A549 (cell line): ENCODE results near the gene MYLK. TPM values are rescaled to one million over a fixed set of nuclear protein-coding genes. Genes with fewer than 3 reads are reported as not detected.
"Not testable (repeated sequence)": the region's sequence is repeated elsewhere in the genome, so short reads cannot be mapped to it uniquely, and the experiment has no call there.

Experiments
- ATAC-seq, 2 experiments: fragments of 200-7000 bp in 1 of 2; fragments of >200 bp in 1 of 2; cut with Nextera tagmentation in 1 of 2; cut with Tn5 transposase in 1 of 2; 3 replicates each; pipeline versions ENCODE4 v1.8.0 to v1.9.1; 2018 to 2020; ENCODE audit warnings: mild to moderate bottlenecking in 1 of 2, moderate library complexity in 1 of 2
- CTCF ChIA-PET: fragments of 300-600 bp; sonication (Branson Sonifier 250); formaldehyde crosslinking; extraction: SDS; loops from one replicate; lab custom pipeline; 2021; ENCODE audit warnings: antibody characterized with exemption, inconsistent platforms; lab: Yijun Ruan, JAX
- POLR2A ChIA-PET: fragments of 350-600 bp; formaldehyde crosslinking; extraction: SDS; loops from one replicate; lab custom pipeline; 2021; ENCODE audit warnings: antibody characterized with exemption, inconsistent platforms; lab: Yijun Ruan, JAX
- DNase-seq, 2 experiments: peaks; one replicate each; pipeline versions ENCODE4 v3.0.0 to v3.0.0-alpha.2; 2011 to 2016; ENCODE audit warnings: low read depth in 1 of 2, low spot score in 1 of 2
- FAIRE-seq: peaks from 2 replicates; lab custom pipeline; 2011; peaks lifted over from hg19 to GRCh38; lab: Jason Lieb, UNC
- H3K27ac ChIP-seq, 2 experiments: fragments of >200 bp; sonication (Bioruptor Twin); formaldehyde crosslinking; 3 replicates each; pipeline ENCODE4 v1.5.1; 2016 to 2017
- H3K4me1 ChIP-seq: fragments of >200 bp; sonication (Bioruptor Twin); formaldehyde crosslinking; 3 replicates; pipeline ENCODE4 v1.6.1; 2016
- H3K4me2 ChIP-seq: fragments of >200 bp; sonication (Bioruptor Twin); formaldehyde crosslinking; 3 replicates; pipeline ENCODE4 v1.6.1; 2016
- H3K4me3 ChIP-seq: fragments of >200 bp; sonication (Bioruptor Twin); formaldehyde crosslinking; 3 replicates; pipeline ENCODE4 v1.5.1; 2016
- H3K9me3 ChIP-seq: fragments of >200 bp; sonication (Bioruptor Twin); formaldehyde crosslinking; 3 replicates; pipeline ENCODE4 v1.6.1; 2016
- HES2 ChIP-seq: fragments of >200 bp; sonication (Bioruptor Twin); formaldehyde crosslinking; IDR thresholded peaks from 2 replicates; pipeline ENCODE4 v1.6.1; 2016
- HEYL ChIP-seq: fragments of 250-450 bp; sonication (Bioruptor Pico); IDR thresholded peaks from 2 replicates; pipeline ENCODE4 v1.8.0; 2021; ENCODE audit warnings: mild to moderate bottlenecking, moderate library complexity
- HMGXB4 ChIP-seq: fragments of 250-450 bp; sonication (Bioruptor Pico); IDR thresholded peaks from 2 replicates; pipeline ENCODE4 v1.5.0; 2021; ENCODE audit warnings: mild to moderate bottlenecking, moderate library complexity, borderline replicate concordance
- HOXB13 ChIP-seq: fragments of 250-450 bp; sonication (Bioruptor Pico); IDR thresholded peaks from 2 replicates; pipeline ENCODE4 v1.5.0; 2020; ENCODE audit warnings: low read depth, mild to moderate bottlenecking, moderate library complexity
- HOXB5 ChIP-seq: fragments of 250-450 bp; sonication (Bioruptor Pico); IDR thresholded peaks from 2 replicates; pipeline ENCODE4 v1.5.0; 2020; ENCODE audit warnings: mild to moderate bottlenecking, moderate library complexity
- JUN ChIP-seq, 2 experiments: fragments of >200 bp; sonication (Bioruptor Twin); formaldehyde crosslinking; IDR thresholded peaks; 2 replicates in 1 of 2; 3 replicates in 1 of 2; pipeline ENCODE4 v1.6.1; 2016 to 2017
- KDM5A ChIP-seq: fragments of 200-600 bp; sonication (generic); IDR thresholded peaks from 2 replicates; pipeline ENCODE4 v1.6.1; 2016; ENCODE audit warnings: antibody characterized with exemption, mild to moderate bottlenecking
- MAFK ChIP-seq: fragments of 450-650 bp; IDR thresholded peaks from 2 replicates; pipeline ENCODE4 v1.6.1; 2014; ENCODE audit not compliant: partially characterized antibody
- MAX ChIP-seq: IDR thresholded peaks from 2 replicates; pipeline ENCODE4 v1.6.1; 2012
- POLR2AphosphoS2 ChIP-seq: conservative IDR thresholded peaks from 2 replicates; pipeline ENCODE4 v1.6.1; 2012; ENCODE audit warnings: low read length, improper control_type of control experiment, inconsistent platforms
- RAD21 ChIP-seq, 2 experiments: fragments of >200 bp in 1 of 2; sonication (Bioruptor Twin) in 1 of 2; formaldehyde crosslinking in 1 of 2; IDR thresholded peaks in 1 of 2; conservative IDR thresholded peaks in 1 of 2; 2 replicates in 1 of 2; 3 replicates in 1 of 2; pipeline ENCODE4 v1.6.1; 2012 to 2018; ENCODE audit warnings: inconsistent platforms in 1 of 2
- RARB ChIP-seq: fragments of 250-450 bp; sonication (Bioruptor Pico); IDR thresholded peaks from 2 replicates; pipeline ENCODE4 v1.8.0; 2021; ENCODE audit warnings: mild to moderate bottlenecking, moderate library complexity
- RCOR1 ChIP-seq: fragments of 150-350 bp; IDR thresholded peaks from 2 replicates; pipeline ENCODE4 v1.6.1; 2014; ENCODE audit warnings: antibody characterized with exemption, low read length, low read depth
- TFCP2L1 ChIP-seq: fragments of 250-450 bp; sonication (Bioruptor Pico); IDR thresholded peaks from 2 replicates; pipeline ENCODE4 v1.5.0; 2021; ENCODE audit warnings: mild to moderate bottlenecking
- USF2 ChIP-seq: fragments of 450-650 bp; IDR thresholded peaks from 2 replicates; pipeline ENCODE4 v1.6.1; 2014; ENCODE audit warnings: antibody characterized with exemption
- WGBS: methylation state at CpG from one replicate; pipeline ENCODE4 v1.1.6; 2017; ENCODE audit errors: missing lambda C conversion rate; 5-methylcytosine and 5-hydroxymethylcytosine counted together
- polyA plus RNA-seq, 4 experiments: library from polyadenylated mRNA; depleted of rRNA in 3 of 4; stranded (reverse); fragments of >200 nt; fragmentation: RNase III in 1 of 4; extraction: RNeasy Plus Mini Kit Qiagen cat#74134 plus additional on column Dnase treatment in 1 of 4; gene quantifications; 2 replicates in 3 of 4; 3 replicates in 1 of 4; pipeline ENCODE4 v1.2.3, GENCODE V29; 2011 to 2017
- TF ChIP-seq, protein P1 (sequence below): fragments of >200 bp; sonication (Bioruptor Twin); formaldehyde crosslinking; IDR thresholded peaks from 3 replicates; pipeline ENCODE4 v1.5.1; 2016

Gene MYLK
- polyA plus RNA-seq, 2 of the 4 experiments (the other 2 are of a cell fraction) = 16.9 to 17.4 TPM

GRCh38 chr3:123722456-123722855 lies 161.7 kb downstream of the MYLK start:
- POLR2A ChIA-PET = no interaction called here

DNA sequence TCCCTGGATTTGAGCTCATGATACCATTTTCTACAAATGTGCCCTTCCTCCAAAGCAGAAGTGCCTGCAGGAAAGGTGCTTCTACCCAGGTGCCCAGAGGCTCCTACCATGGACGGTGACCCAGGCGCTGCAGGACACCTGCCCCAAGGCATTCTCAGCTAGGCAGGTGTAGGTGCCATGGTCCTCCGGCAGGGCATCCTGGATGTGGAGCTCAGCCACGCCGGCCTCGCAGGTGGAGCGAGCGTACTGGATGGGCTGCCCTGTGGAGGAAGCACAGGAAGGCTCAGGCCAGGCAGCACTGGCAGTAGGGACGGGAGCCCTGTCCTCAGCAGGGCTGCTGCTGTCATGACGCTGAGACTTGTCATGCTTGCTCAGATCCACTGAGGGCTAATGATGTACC lies 162.1 kb downstream of the MYLK start:
- ChIA-PET POLR2A (no interaction called here), CTCF (interaction anchor here (0.7 to 9.7 kb wide), 11 partner anchors 18 to 161 kb away, joined by 3 to 100 read pairs (median 7); partner anchors contain the start of gene MYLK)
- TF ChIP-seq MAX (no peak), HMGXB4 (CRISPR knock-in tag) (no peak), POLR2AphosphoS2 (no peak), HES2 (no peak), RCOR1 (no peak), RARB (CRISPR knock-in tag) (no peak), JUN (IDR thresholded peaks at IDR 0.05) (no peak), TFCP2L1 (CRISPR knock-in tag) (no peak)
- H3K4me2 ChIP-seq = no peak overlapping the region
- DNase-seq (no peak), ATAC-seq (no peak), FAIRE-seq (no peak)
- H3K9me3 ChIP-seq = no peaks in the 10 kb centered on the region
- H3K27ac ChIP-seq = no peak overlapping the region
- H3K4me1 ChIP-seq = peaks cover 13% of the 10 kb centered on the region
- WGBS = 97% methylated on average over 9 of the region's 10 CpGs
- no peak overlapping the region for H3K4me3 ChIP-seq

More at GRCh38 chr3:123722456-123722855, 161.7 kb downstream of the MYLK start:
- DNase-seq (no peak), ATAC-seq (no peak), FAIRE-seq (no peak)
- H3K4me1 ChIP-seq = peaks cover 13% of the 10 kb centered on the region
- no peak overlapping the region for H3K27ac ChIP-seq
- H3K4me2 ChIP-seq = no peak overlapping the region
- TF ChIP-seq MAX (no peak), RAD21 (conservative IDR thresholded peaks at IDR 0.05 in 1 of 2, IDR thresholded peaks at IDR 0.05 in 1 of 2) (no peak), USF2 (no peak), POLR2AphosphoS2 (no peak), HOXB13 (CRISPR knock-in tag) (no peak), HOXB5 (CRISPR knock-in tag) (no peak), KDM5A (no peak), MAFK (no peak), HEYL (no peak)
- TF ChIP-seq, protein P1, sequence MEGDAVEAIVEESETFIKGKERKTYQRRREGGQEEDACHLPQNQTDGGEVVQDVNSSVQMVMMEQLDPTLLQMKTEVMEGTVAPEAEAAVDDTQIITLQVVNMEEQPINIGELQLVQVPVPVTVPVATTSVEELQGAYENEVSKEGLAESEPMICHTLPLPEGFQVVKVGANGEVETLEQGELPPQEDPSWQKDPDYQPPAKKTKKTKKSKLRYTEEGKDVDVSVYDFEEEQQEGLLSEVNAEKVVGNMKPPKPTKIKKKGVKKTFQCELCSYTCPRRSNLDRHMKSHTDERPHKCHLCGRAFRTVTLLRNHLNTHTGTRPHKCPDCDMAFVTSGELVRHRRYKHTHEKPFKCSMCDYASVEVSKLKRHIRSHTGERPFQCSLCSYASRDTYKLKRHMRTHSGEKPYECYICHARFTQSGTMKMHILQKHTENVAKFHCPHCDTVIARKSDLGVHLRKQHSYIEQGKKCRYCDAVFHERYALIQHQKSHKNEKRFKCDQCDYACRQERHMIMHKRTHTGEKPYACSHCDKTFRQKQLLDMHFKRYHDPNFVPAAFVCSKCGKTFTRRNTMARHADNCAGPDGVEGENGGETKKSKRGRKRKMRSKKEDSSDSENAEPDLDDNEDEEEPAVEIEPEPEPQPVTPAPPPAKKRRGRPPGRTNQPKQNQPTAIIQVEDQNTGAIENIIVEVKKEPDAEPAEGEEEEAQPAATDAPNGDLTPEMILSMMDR = no peak
- H3K9me3 ChIP-seq = no peaks in the 10 kb centered on the region
- no peak overlapping the region for H3K4me3 ChIP-seq
- CTCF ChIA-PET = interaction anchor here (0.7 to 9.7 kb wide), 17 partner anchors 9 to 258 kb away, joined by 3 to 100 read pairs (median 6); partner anchors contain the start of gene MYLK
- WGBS = 62% methylated on average over 5 of the region's 5 CpGs

- H3K4me3 ChIP-seq, FAIRE-seq, H3K4me2 ChIP-seq, POLR2A ChIA-PET, DNase-seq, H3K27ac ChIP-seq, H3K9me3 ChIP-seq, ATAC-seq: not testable (repeated sequence)
- CTCF ChIA-PET = interaction anchor here (0.7 to 45.3 kb wide), 5 partner anchors 31 to 144 kb away, joined by 3 to 829 read pairs (median 47); no protein-coding TSS in a partner anchor
- H3K4me1 ChIP-seq = peaks cover 13% of the 10 kb centered on the region
- 79% methylated on average over 6 of the region's 10 CpGs for WGBS
These were observed 162.9 kb downstream of the MYLK start for GRCh38 chr3:123721095-123721689.
